HEK293 (cell line): Measurements from ENCODE around the gene SPTLC2.

Source experiments
- CTCF ChIA-PET: fragments of 350-600 bp; formaldehyde crosslinking; extraction: SDS; loops from one replicate; lab custom pipeline; 2021; ENCODE audit warnings: antibody characterized with exemption; lab: Yijun Ruan, JAX
- POLR2A ChIA-PET: fragments of 300-600 bp; formaldehyde crosslinking; extraction: SDS; loops from one replicate; lab custom pipeline; 2020; ENCODE audit warnings: antibody characterized with exemption, inconsistent platforms; lab: Yijun Ruan, JAX
- H3K27ac ChIP-seq: fragments of 200-500 bp; sonication (Bioruptor generic); 2 replicates; pipeline ENCODE4 v1.5.1; 2014; ENCODE audit warnings: low read depth, low read length, control low read depth, inconsistent platforms; ENCODE audit errors: extremely low read depth
- H3K36me3 ChIP-seq, 2 experiments: fragments of 200-500 bp in 1 of 2; sonication (Bioruptor generic) in 1 of 2; 1 replicate in 1 of 2; 2 replicates in 1 of 2; pipeline ENCODE4 v1.5.1; 2014 to 2017; ENCODE audit warnings: inconsistent platforms in 2 of 2, low read length in 2 of 2; ENCODE audit not compliant: control insufficient read depth in 2 of 2, insufficient read depth in 1 of 2
- H3K4me1 ChIP-seq: fragments of 200-500 bp; sonication (Bioruptor generic); 2 replicates; pipeline ENCODE4 v1.5.1; 2014; ENCODE audit warnings: mild to moderate bottlenecking, low read length, inconsistent platforms; ENCODE audit not compliant: control insufficient read depth, insufficient read depth
- H3K4me3 ChIP-seq: 2 replicates; pipeline ENCODE4 v1.5.1; 2011; ENCODE audit warnings: low read depth, mild to moderate bottlenecking, control low read depth, low read length, moderate library complexity
- H3K9me3 ChIP-seq: fragments of 200-500 bp; sonication (Bioruptor generic); 2 replicates; pipeline ENCODE4 v1.5.1; 2014; ENCODE audit warnings: low read depth, low read length, inconsistent platforms; ENCODE audit not compliant: control insufficient read depth, insufficient read depth
- GLIS2 ChIP-seq: fragments of 450-650 bp; formaldehyde crosslinking; IDR thresholded peaks from 2 replicates; pipeline ENCODE4 v1.5.1; 2016; ENCODE audit warnings: missing biosample characterization, missing genetic modification characterization
- HOXC10 ChIP-seq: sonication (generic); formaldehyde crosslinking; IDR thresholded peaks from 2 replicates; pipeline ENCODE4 v1.8.1; 2023; ENCODE audit warnings: mild to moderate bottlenecking, missing genetic modification reagents
- HOXD13 ChIP-seq: sonication (generic); formaldehyde crosslinking; IDR thresholded peaks from 2 replicates; pipeline ENCODE4 v1.8.0; 2022; ENCODE audit warnings: missing genetic modification reagents, borderline replicate concordance
- KLF1 ChIP-seq: fragments of 450-650 bp; formaldehyde crosslinking; IDR thresholded peaks from 2 replicates; pipeline ENCODE4 v1.5.1; 2016; ENCODE audit warnings: missing biosample characterization, missing genetic modification characterization
- WT1 ChIP-seq: fragments of 450-650 bp; formaldehyde crosslinking; IDR thresholded peaks from 2 replicates; pipeline ENCODE4 v1.5.1; 2016; ENCODE audit warnings: missing biosample characterization, missing genetic modification characterization
- YY2 ChIP-seq: fragments of 450-650 bp; formaldehyde crosslinking; IDR thresholded peaks from 2 replicates; pipeline ENCODE4 v1.5.1; 2016; ENCODE audit warnings: missing biosample characterization, missing genetic modification characterization
- ZBTB17 ChIP-seq: fragments of 450-650 bp; formaldehyde crosslinking; IDR thresholded peaks from 2 replicates; pipeline ENCODE4 v1.5.1; 2016; ENCODE audit warnings: missing biosample characterization, missing genetic modification characterization
- ZEB2 ChIP-seq: fragments of 450-650 bp; formaldehyde crosslinking; IDR thresholded peaks from 2 replicates; pipeline ENCODE4 v1.5.1; 2016; ENCODE audit warnings: missing biosample characterization, missing genetic modification characterization
- ZNF175 ChIP-seq: fragments of 450-650 bp; formaldehyde crosslinking; IDR thresholded peaks from 2 replicates; pipeline ENCODE4 v1.5.1; 2016; ENCODE audit warnings: missing biosample characterization, missing genetic modification characterization
- ZNF223 ChIP-seq: fragments of 450-650 bp; formaldehyde crosslinking; IDR thresholded peaks from 2 replicates; pipeline ENCODE4 v1.5.1; 2016; ENCODE audit warnings: missing biosample characterization, missing genetic modification characterization
- ZNF248 ChIP-seq: fragments of 450-650 bp; formaldehyde crosslinking; IDR thresholded peaks from 2 replicates; pipeline ENCODE4 v1.5.1; 2017; ENCODE audit warnings: missing biosample characterization, missing genetic modification characterization
- ZNF302 ChIP-seq: fragments of 450-650 bp; formaldehyde crosslinking; IDR thresholded peaks from 2 replicates; pipeline ENCODE4 v1.5.1; 2016; ENCODE audit warnings: missing biosample characterization, missing genetic modification characterization, low read depth
- ZNF37A ChIP-seq: fragments of 450-650 bp; IDR thresholded peaks from 2 replicates; pipeline ENCODE4 v1.5.1; 2018; ENCODE audit warnings: missing biosample characterization, missing genetic modification characterization
- ZNF391 ChIP-seq: fragments of 450-650 bp; formaldehyde crosslinking; IDR thresholded peaks from 2 replicates; pipeline ENCODE4 v1.5.1; 2016; ENCODE audit warnings: low read depth, missing biosample characterization, missing genetic modification characterization, borderline replicate concordance
- ZNF596 ChIP-seq: fragments of 450-650 bp; IDR thresholded peaks from 2 replicates; pipeline ENCODE4 v1.5.0; 2018; ENCODE audit warnings: missing biosample characterization, mild to moderate bottlenecking, missing genetic modification characterization, moderate library complexity
- ZNF76 ChIP-seq: fragments of 450-650 bp; formaldehyde crosslinking; IDR thresholded peaks from 2 replicates; pipeline ENCODE4; 2016; ENCODE audit warnings: low read depth, missing biosample characterization, missing genetic modification characterization, borderline replicate concordance
- TF ChIP-seq, protein P1 (sequence below): fragments of 450-650 bp; formaldehyde crosslinking; IDR thresholded peaks from 2 replicates; pipeline ENCODE4 v1.5.1; 2016; ENCODE audit warnings: missing biosample characterization, missing genetic modification characterization
- TF ChIP-seq, protein P2 (sequence below): fragments of 450-650 bp; formaldehyde crosslinking; IDR thresholded peaks from 2 replicates; pipeline ENCODE4 v1.5.1; 2017; ENCODE audit warnings: missing biosample characterization, missing genetic modification characterization
- TF ChIP-seq, protein P3 (sequence below): fragments of 450-650 bp; formaldehyde crosslinking; IDR thresholded peaks from 2 replicates; pipeline ENCODE4 v1.5.1; 2016; ENCODE audit warnings: missing biosample characterization, missing genetic modification characterization
- TF ChIP-seq, protein P4 (sequence below): fragments of 450-650 bp; formaldehyde crosslinking; IDR thresholded peaks from 2 replicates; pipeline ENCODE4 v1.5.1; 2017; ENCODE audit warnings: missing biosample characterization, missing genetic modification characterization
- TF ChIP-seq, protein P5 (sequence below): fragments of 450-650 bp; formaldehyde crosslinking; IDR thresholded peaks from 2 replicates; pipeline ENCODE4 v1.5.1; 2017; ENCODE audit warnings: missing biosample characterization, missing genetic modification characterization
- TF ChIP-seq, protein P6 (sequence below): fragments of 450-650 bp; formaldehyde crosslinking; IDR thresholded peaks from 2 replicates; pipeline ENCODE4 v1.5.1; 2017; ENCODE audit warnings: missing biosample characterization, missing genetic modification characterization

SPTLC2 gene

DNA sequence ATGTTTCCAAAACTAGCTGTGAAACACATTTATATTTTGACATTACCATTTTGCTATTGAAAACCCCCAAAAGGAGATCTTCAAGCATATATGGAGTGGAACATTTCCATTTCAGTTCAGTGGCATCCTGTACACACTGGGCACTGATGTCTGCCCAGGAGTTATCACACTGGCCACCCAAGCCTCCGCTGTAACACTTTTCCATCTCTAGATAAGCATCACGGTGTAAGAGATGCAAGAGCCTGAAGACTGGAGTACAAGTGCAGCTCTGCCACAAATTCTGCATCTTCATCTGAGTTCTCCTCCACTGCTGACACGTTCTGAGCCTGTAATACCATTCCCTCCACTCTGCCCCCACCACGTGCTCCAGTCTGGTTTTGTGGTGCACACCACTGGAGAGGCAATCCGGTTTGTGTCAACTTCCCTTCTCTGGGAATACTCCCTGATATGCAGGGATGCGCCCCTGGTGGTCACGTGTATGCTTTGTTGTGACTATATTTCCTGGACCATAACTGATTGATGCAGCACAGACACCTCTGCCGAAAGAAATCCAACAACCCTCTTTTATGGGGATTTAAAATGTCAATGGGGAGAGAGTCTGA, 12.7 kb downstream of the SPTLC2 start (continued):
- TF ChIP-seq, protein P1, sequence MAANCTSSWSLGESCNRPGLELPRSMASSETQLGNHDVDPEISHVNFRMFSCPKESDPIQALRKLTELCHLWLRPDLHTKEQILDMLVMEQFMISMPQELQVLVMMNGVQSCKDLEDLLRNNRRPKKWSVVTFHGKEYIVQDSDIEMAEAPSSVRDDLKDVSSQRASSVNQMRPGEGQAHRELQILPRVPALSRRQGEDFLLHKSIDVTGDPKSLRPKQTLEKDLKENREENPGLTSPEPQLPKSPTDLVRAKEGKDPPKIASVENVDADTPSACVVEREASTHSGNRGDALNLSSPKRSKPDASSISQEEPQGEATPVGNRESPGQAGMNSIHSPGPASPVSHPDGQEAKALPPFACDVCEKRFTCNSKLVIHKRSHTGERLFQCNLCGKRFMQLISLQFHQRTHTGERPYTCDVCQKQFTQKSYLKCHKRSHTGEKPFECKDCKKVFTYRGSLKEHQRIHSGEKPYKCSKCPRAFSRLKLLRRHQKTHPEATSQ (tag by site-specific recombination) = no peak
- TF ChIP-seq GLIS2 (tag by site-specific recombination) (no peak), ZNF302 (no peak)
- TF ChIP-seq, protein P2, sequence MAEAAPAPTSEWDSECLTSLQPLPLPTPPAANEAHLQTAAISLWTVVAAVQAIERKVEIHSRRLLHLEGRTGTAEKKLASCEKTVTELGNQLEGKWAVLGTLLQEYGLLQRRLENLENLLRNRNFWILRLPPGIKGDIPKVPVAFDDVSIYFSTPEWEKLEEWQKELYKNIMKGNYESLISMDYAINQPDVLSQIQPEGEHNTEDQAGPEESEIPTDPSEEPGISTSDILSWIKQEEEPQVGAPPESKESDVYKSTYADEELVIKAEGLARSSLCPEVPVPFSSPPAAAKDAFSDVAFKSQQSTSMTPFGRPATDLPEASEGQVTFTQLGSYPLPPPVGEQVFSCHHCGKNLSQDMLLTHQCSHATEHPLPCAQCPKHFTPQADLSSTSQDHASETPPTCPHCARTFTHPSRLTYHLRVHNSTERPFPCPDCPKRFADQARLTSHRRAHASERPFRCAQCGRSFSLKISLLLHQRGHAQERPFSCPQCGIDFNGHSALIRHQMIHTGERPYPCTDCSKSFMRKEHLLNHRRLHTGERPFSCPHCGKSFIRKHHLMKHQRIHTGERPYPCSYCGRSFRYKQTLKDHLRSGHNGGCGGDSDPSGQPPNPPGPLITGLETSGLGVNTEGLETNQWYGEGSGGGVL = peak; percentile 13; the same call in 1 of the 2 replicates
- TF ChIP-seq, protein P3, sequence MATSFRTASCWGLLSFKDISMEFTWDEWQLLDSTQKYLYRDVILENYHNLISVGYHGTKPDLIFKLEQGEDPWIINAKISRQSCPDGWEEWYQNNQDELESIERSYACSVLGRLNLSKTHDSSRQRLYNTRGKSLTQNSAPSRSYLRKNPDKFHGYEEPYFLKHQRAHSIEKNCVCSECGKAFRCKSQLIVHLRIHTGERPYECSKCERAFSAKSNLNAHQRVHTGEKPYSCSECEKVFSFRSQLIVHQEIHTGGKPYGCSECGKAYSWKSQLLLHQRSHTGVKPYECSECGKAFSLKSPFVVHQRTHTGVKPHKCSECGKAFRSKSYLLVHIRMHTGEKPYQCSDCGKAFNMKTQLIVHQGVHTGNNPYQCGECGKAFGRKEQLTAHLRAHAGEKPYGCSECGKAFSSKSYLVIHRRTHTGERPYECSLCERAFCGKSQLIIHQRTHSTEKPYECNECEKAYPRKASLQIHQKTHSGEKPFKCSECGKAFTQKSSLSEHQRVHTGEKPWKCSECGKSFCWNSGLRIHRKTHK (tag by site-specific recombination) = no peak

DNA sequence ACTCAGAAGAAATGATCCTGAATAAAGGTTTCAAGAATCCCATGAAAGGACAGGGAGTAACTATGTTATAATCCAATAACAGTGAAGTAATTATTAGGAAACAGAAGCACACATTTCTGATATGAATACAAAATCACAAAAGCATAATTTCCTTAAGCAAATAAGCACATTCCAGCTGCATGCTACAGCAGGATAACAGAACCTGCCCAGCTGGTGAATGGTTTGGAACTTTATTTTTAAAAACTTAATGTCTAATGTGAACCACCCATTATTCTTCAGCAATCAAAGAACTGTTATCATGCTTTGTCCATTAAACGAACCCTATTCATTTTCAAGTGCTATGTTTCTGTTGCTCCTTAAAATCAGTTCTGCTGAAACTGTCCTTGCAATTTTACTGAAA, 13.4 kb downstream of the SPTLC2 start:
- Histone ChIP-seq H3K27ac (no peak overlapping the region), H3K4me1 (peaks cover 16% of the 10 kb centered on the region), H3K36me3 (no peaks in the 10 kb centered on the region), H3K9me3 (no peaks in the 10 kb centered on the region), H3K4me3 (no peak overlapping the region)
- ChIA-PET POLR2A (no interaction called here), CTCF (no interaction called here)
- TF ChIP-seq, protein P4, sequence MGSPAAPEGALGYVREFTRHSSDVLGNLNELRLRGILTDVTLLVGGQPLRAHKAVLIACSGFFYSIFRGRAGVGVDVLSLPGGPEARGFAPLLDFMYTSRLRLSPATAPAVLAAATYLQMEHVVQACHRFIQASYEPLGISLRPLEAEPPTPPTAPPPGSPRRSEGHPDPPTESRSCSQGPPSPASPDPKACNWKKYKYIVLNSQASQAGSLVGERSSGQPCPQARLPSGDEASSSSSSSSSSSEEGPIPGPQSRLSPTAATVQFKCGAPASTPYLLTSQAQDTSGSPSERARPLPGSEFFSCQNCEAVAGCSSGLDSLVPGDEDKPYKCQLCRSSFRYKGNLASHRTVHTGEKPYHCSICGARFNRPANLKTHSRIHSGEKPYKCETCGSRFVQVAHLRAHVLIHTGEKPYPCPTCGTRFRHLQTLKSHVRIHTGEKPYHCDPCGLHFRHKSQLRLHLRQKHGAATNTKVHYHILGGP (tag by site-specific recombination) = no peak
- TF ChIP-seq KLF1 = no peak

DNA sequence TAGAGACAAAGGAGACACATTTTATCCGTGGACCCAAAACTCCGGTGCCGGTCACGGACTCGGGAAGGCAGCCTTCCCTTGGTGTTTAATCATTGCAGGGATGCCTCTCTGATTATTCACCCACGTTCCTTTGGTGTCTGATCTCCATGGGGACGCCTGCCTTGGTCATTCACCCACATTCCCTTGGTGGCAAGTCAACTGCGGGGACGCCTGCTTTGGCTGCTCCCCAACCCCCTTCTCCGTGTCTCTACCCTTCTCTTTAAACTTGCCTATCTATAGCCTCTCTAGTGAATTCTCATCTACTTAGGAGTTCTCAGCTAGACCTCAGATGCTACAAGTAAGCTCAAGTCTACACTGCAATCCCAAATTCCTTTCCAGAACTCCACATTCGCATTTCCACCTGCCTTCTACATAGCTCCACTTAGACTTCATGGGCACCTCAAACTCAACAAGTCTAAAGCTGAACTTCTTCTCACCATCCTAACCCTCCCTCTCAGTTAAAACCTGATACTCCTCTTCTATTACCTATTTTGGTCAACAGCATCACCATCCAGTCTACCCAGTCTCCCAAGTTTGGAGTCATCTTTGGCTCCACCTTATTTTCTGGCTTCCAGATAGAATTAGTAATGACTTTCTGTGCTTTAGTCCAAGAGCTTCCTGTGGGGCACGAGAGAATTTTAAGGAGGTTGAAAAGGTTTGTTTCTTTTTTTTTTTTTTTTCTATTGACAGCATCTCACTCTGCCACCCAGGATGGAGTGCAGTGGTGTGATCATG, 14.4 kb downstream of the SPTLC2 start:
- POLR2A ChIA-PET = no interaction called here

More for the DNA sequence above, 14.4 kb downstream of the SPTLC2 start:
- H3K9me3 ChIP-seq = no peaks in the 10 kb centered on the region
- no peak overlapping the region for H3K4me3 ChIP-seq
- TF ChIP-seq ZBTB17 (tag by site-specific recombination) (no peak), ZNF175 (tag by site-specific recombination) (no peak), ZNF596 (tag by site-specific recombination) (no peak), ZNF37A (tag by site-specific recombination) (no peak), WT1 (tag by site-specific recombination) (no peak), ZEB2 (tag by site-specific recombination) (no peak), YY2 (tag by site-specific recombination) (no peak), ZNF76 (no peak), ZNF248 (no peak), HOXD13 (no peak), ZNF391 (tag by site-specific recombination) (no peak), HOXC10 (CRISPR knock-in tag) (no peak), ZNF223 (tag by site-specific recombination) (no peak)
- TF ChIP-seq, protein P5, sequence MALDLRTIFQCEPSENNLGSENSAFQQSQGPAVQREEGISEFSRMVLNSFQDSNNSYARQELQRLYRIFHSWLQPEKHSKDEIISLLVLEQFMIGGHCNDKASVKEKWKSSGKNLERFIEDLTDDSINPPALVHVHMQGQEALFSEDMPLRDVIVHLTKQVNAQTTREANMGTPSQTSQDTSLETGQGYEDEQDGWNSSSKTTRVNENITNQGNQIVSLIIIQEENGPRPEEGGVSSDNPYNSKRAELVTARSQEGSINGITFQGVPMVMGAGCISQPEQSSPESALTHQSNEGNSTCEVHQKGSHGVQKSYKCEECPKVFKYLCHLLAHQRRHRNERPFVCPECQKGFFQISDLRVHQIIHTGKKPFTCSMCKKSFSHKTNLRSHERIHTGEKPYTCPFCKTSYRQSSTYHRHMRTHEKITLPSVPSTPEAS (tag by site-specific recombination) = no peak
- TF ChIP-seq, protein P6, sequence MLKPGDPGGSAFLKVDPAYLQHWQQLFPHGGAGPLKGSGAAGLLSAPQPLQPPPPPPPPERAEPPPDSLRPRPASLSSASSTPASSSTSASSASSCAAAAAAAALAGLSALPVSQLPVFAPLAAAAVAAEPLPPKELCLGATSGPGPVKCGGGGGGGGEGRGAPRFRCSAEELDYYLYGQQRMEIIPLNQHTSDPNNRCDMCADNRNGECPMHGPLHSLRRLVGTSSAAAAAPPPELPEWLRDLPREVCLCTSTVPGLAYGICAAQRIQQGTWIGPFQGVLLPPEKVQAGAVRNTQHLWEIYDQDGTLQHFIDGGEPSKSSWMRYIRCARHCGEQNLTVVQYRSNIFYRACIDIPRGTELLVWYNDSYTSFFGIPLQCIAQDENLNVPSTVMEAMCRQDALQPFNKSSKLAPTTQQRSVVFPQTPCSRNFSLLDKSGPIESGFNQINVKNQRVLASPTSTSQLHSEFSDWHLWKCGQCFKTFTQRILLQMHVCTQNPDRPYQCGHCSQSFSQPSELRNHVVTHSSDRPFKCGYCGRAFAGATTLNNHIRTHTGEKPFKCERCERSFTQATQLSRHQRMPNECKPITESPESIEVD (tag by site-specific recombination) = no peak
- CTCF ChIA-PET = no interaction called here
- peaks cover 0 to 2% of the 10 kb centered on the region in 2 experiments; a peak in 2 of 3 replicates for H3K36me3 ChIP-seq
- H3K4me1 ChIP-seq = peaks cover 16% of the 10 kb centered on the region
- no peak overlapping the region for H3K27ac ChIP-seq
